Measurements from ENCODE around the gene NIN.

Gene NIN

GRCh38 chr14:50837850-50838470 lies 7.0 kb upstream of the NIN start:
- in situ Hi-C loops (cut with HindIII; ENCODE audit: low sequenced_read_pairs): no loop called here

GRCh38 chr14:50837271-50837670 lies 6.3 kb upstream of the NIN start:
- in situ Hi-C loops (cut with HindIII; ENCODE audit: low sequenced_read_pairs): no loop called here

GRCh38 chr14:50836515-50836914 lies 5.6 kb upstream of the NIN start:
- in situ Hi-C loops (cut with HindIII; ENCODE audit: low sequenced_read_pairs): no loop called here

GRCh38 chr14:50835280-50835679 lies 4.3 kb upstream of the NIN start:
- in situ Hi-C loops (cut with HindIII; ENCODE audit: low sequenced_read_pairs): no loop called here

- in situ Hi-C loops (cut with HindIII; ENCODE audit: low sequenced_read_pairs): no loop called here
These were observed 3.9 kb upstream of the NIN start for GRCh38 chr14:50834802-50835276.

- in situ Hi-C loops (cut with HindIII; ENCODE audit: low sequenced_read_pairs): no loop called here
These were observed 2.1 kb upstream of the NIN start for GRCh38 chr14:50832935-50833630.

- in situ Hi-C loops (cut with HindIII; ENCODE audit: low sequenced_read_pairs): no loop called here
These were observed 785 bp upstream of the NIN start for GRCh38 chr14:50831726-50832168.

- in situ Hi-C loops (cut with HindIII; ENCODE audit: low sequenced_read_pairs): no loop called here
These were observed 674 bp downstream of the NIN start for GRCh38 chr14:50830044-50830931.

GRCh38 chr14:50829489-50830043 lies 1.4 kb downstream of the NIN start:
- in situ Hi-C loops (cut with HindIII; ENCODE audit: low sequenced_read_pairs): no loop called here

GRCh38 chr14:50828721-50829488 lies 2.1 kb downstream of the NIN start:
- in situ Hi-C loops (cut with HindIII; ENCODE audit: low sequenced_read_pairs): no loop called here

GRCh38 chr14:50826681-50827080 lies 4.3 kb downstream of the NIN start:
- in situ Hi-C loops (cut with HindIII; ENCODE audit: low sequenced_read_pairs): no loop called here

- in situ Hi-C loops (cut with HindIII; ENCODE audit: low sequenced_read_pairs): no loop called here
These were observed 5.7 kb downstream of the NIN start for GRCh38 chr14:50825307-50825706.

- in situ Hi-C loops (cut with HindIII; ENCODE audit: low sequenced_read_pairs): no loop called here
These were observed 7.0 kb downstream of the NIN start for GRCh38 chr14:50823762-50824636.

- in situ Hi-C loops (cut with HindIII; ENCODE audit: low sequenced_read_pairs): no loop called here
These were observed 7.8 kb downstream of the NIN start for GRCh38 chr14:50823051-50823761.

GRCh38 chr14:50822501-50823042 lies 8.4 kb downstream of the NIN start:
- in situ Hi-C loops (cut with HindIII; ENCODE audit: low sequenced_read_pairs): no loop called here

- in situ Hi-C loops (cut with HindIII; ENCODE audit: low sequenced_read_pairs): no loop called here
These were observed 9.2 kb downstream of the NIN start for GRCh38 chr14:50821510-50822464.

- in situ Hi-C loops (cut with HindIII; ENCODE audit: low sequenced_read_pairs): no loop called here
These were observed 10.0 kb downstream of the NIN start for GRCh38 chr14:50820786-50821509.
